GM13977 (cell line): Measurements from ENCODE around the gene CCDC175.
A peak's percentile ranks its signal among the peaks of the same experiment; 100 is the strongest.

Experiments
- DNase-seq: peaks from one replicate; pipeline ENCODE4 v3.0.0; 2012; ENCODE audit warnings: low spot score
- CTCF ChIP-seq: IDR thresholded peaks from 2 replicates; pipeline ENCODE4 v1.5.1; 2012; ENCODE audit warnings: mild to moderate bottlenecking, control low read depth; ENCODE audit not compliant: insufficient read depth; ENCODE audit errors: extremely low read depth, missing control alignments
- in situ Hi-C: fragments of 300-500 bp; cut with MboI; formaldehyde crosslinking; loops from one replicate; pipeline ENCODE4 v1.12.0; 2022; ENCODE audit warnings: low sequenced_read_pairs, low pct_unique_long_range_greater_than_20kb, mixed read lengths, inconsistent platforms; ENCODE audit not compliant: unreplicated experiment

The CCDC175 gene

DNA sequence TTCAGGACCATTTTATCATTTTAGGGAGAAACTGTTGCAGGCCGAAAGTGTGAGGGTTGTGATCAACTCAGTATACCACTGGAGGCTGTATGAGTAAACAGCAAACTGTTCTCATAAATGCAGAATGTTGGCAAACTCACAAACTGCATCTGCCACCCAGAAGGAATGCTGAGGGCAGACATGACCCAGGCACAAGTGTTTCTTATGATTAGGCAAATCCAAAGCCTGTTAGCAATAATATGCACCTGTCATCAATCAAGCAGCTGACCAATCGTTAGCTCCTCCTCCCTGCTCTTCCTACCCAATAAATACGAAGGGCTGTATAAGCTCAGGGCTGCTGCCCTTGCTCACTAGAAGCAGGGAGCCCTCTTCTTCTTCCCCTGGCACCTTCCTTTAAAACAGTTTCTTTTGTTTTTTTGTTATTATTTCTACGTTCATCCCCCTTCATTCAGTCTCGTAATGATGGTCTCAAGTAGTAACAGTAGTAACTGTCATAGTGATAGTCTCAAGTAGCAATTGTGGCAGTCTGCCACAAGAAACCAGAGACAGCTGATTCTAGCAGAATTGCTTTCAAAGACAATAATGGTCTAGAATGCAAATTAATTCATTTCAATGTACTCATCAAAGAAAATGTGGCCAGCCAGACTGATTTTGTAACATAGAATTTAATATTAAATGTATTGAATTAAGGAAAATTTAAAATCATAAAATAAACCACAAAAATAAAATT, 15.2 kb upstream of the CCDC175 start:
- in situ Hi-C loops: no loop called here

GRCh38 chr14:59588101-59588500, 11.5 kb upstream of the CCDC175 start:
- in situ Hi-C loops: no loop called here
- no peak for TF ChIP-seq CTCF
- no peak for DNase-seq

More for the DNA sequence above, 15.2 kb upstream of the CCDC175 start:
- no peak for TF ChIP-seq CTCF
- DNase-seq: no peak

- in situ Hi-C loops: no loop called here
- DNase-seq: no peak
- no peak for TF ChIP-seq CTCF
These were observed 9.4 kb upstream of the CCDC175 start for GRCh38 chr14:59585891-59586554.

DNA sequence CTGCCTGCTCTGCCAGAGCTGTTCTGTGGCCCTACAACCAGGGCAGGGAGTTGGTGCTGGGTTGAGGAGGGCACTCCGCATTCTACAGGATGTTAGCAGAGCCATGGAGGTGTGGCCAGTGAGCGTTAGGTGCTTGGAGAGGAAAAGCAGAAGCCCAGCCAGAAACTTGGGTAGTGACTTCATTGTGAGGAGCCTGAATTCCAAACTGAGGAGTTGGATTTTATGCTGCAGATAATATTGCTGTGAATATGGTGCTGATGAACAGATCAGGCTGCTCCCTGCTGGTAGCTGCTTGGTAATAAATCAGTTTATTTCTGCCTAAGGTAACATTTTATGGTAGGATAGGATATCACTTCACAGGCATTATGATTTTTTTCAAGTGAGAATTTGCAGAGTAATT, 7.1 kb upstream of the CCDC175 start:
- TF ChIP-seq CTCF: no peak
- in situ Hi-C loops: no loop called here
- DNase-seq: no peak

GRCh38 chr14:59582845-59583509, 6.4 kb upstream of the CCDC175 start:
- in situ Hi-C loops: no loop called here
- peak; percentile 23 for TF ChIP-seq CTCF
- DNase-seq: no peak

DNA sequence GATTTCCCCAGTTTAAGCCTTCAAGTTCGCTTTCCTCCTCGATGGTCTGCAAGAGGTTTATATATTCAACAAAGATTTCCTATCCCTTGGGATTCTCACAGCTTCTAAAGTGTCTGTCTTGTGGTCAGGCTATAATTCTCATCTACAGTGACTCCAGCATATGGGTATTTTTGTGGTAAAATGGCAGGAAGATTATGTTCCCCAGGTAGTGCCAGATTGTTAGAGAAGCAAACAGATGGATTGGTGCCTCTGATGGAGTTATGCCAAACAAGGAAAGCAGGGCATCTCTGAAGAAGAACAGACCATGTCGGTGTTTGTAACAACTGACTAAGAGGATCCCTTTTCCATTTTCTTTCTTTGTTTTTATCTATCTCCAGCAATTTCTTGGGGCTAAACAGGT, 5.5 kb upstream of the CCDC175 start:
- TF ChIP-seq CTCF: no peak
- in situ Hi-C loops: no loop called here
- DNase-seq: no peak
